GM23338 (cell line): Measurements from ENCODE around the gene BICC1. TPM values are rescaled to one million over a fixed set of nuclear protein-coding genes. Genes with fewer than 3 reads are reported as not detected.

Experiments
- ATAC-seq: fragments of 200-7000 bp; cut with Tn5 transposase; 3 replicates; pipeline ENCODE4 v1.9.1; 2020
- DNase-seq: peaks from one replicate; pipeline ENCODE4 v3.0.0-alpha.2; 2015; ENCODE audit warnings: low spot score
- H2AFZ ChIP-seq: fragments of 200-600 bp; sonication (generic); 2 replicates; pipeline ENCODE4 v1.8.0; 2016; ENCODE audit warnings: antibody characterized with exemption, mild to moderate bottlenecking, moderate library complexity
- H3F3A ChIP-seq: fragments of 200-600 bp; sonication (generic); replicated peaks from 2 replicates; pipeline ENCODE4 v1.8.0; 2017; ENCODE audit warnings: antibody characterized with exemption, mixed run types, low read depth
- H3K27ac ChIP-seq: fragments of 200-600 bp; sonication (generic); 2 replicates; pipeline ENCODE4 v1.6.1; 2016; ENCODE audit warnings: low read depth
- H3K27me3 ChIP-seq: fragments of 200-600 bp; sonication (generic); 2 replicates; pipeline ENCODE4 v1.8.0; 2016; ENCODE audit warnings: mild to moderate bottlenecking, mixed run types, moderate library complexity; ENCODE audit not compliant: insufficient read depth
- H3K36me3 ChIP-seq: fragments of 200-600 bp; sonication (generic); 2 replicates; pipeline ENCODE4 v1.8.0; 2016; ENCODE audit warnings: mild to moderate bottlenecking; ENCODE audit not compliant: insufficient read depth
- H3K4me1 ChIP-seq: fragments of 200-600 bp; sonication (generic); 2 replicates; pipeline ENCODE4 v1.8.0; 2016; ENCODE audit warnings: mild to moderate bottlenecking, moderate library complexity; ENCODE audit not compliant: insufficient read depth
- H3K4me2 ChIP-seq: fragments of 200-600 bp; sonication (generic); 2 replicates; pipeline ENCODE4 v1.7.1; 2017; ENCODE audit warnings: mixed run types
- H3K4me3 ChIP-seq: fragments of 200-600 bp; sonication (generic); 2 replicates; pipeline ENCODE4 v1.6.1; 2016; ENCODE audit warnings: mixed run types
- H3K79me2 ChIP-seq: fragments of 200-600 bp; sonication (generic); replicated peaks from 2 replicates; pipeline ENCODE4 v1.8.0; 2017; ENCODE audit warnings: mild to moderate bottlenecking; ENCODE audit not compliant: insufficient read depth
- H3K9me2 ChIP-seq: fragments of 200-600 bp; sonication (generic); 2 replicates; pipeline ENCODE4 v1.8.0; 2017; ENCODE audit not compliant: insufficient read depth
- H4K20me1 ChIP-seq: fragments of 200-600 bp; sonication (generic); replicated peaks from 2 replicates; pipeline ENCODE4 v1.8.0; 2017; ENCODE audit warnings: mild to moderate bottlenecking; ENCODE audit not compliant: insufficient read depth
- H3K27ac Mint-ChIP-seq: 2 replicates; pipeline ENCODE4 v1.8.0; 2020; ENCODE audit warnings: inconsistent platforms, mild to moderate bottlenecking, moderate library complexity, mixed read lengths
- H3K27me3 Mint-ChIP-seq: 3 replicates; pipeline ENCODE4 v1.8.0; 2022; ENCODE audit warnings: low read depth, mild to moderate bottlenecking, moderate library complexity, mixed read lengths, inconsistent platforms; ENCODE audit not compliant: insufficient read depth, poor library complexity
- H3K36me3 Mint-ChIP-seq: 3 replicates; pipeline ENCODE4 v1.8.0; 2021; ENCODE audit warnings: low read depth, mild to moderate bottlenecking, inconsistent platforms, moderate library complexity, mixed read lengths
- H3K4me1 Mint-ChIP-seq: 3 replicates; pipeline ENCODE4 v1.8.0; 2020; ENCODE audit warnings: mild to moderate bottlenecking, inconsistent platforms, mixed read lengths
- H3K4me3 Mint-ChIP-seq: 3 replicates; pipeline ENCODE4 v1.8.0; 2021; ENCODE audit warnings: moderate library complexity, mild to moderate bottlenecking, inconsistent platforms, mixed read lengths
- H3K9me3 Mint-ChIP-seq: 3 replicates; pipeline ENCODE4 v1.8.0; 2020; ENCODE audit warnings: moderate library complexity, mild to moderate bottlenecking, inconsistent platforms, mixed read lengths
- CREB1 ChIP-seq: fragments of 250-450 bp; sonication (Bioruptor Pico); IDR thresholded peaks from 2 replicates; pipeline ENCODE4 v1.5.0; 2020; ENCODE audit warnings: low read depth, mild to moderate bottlenecking, moderate library complexity
- ETS1 ChIP-seq: IDR thresholded peaks from 2 replicates; pipeline ENCODE4 v1.6.1; 2016; ENCODE audit warnings: antibody characterized with exemption
- EZH2 ChIP-seq: fragments of 200-600 bp; sonication (generic); IDR thresholded peaks from one replicate; pipeline ENCODE4 v1.8.0; 2017; ENCODE audit warnings: antibody characterized with exemption, mild to moderate bottlenecking, low read depth; ENCODE audit not compliant: unreplicated experiment
- EZH2phosphoT487 ChIP-seq: fragments of 200-600 bp; sonication (generic); IDR thresholded peaks from one replicate; pipeline ENCODE4 v1.8.1; 2018; ENCODE audit warnings: antibody characterized with exemption; ENCODE audit not compliant: unreplicated experiment
- JUNB ChIP-seq: IDR thresholded peaks from one replicate; pipeline ENCODE4 v1.6.1; 2016; ENCODE audit warnings: antibody characterized with exemption; ENCODE audit not compliant: unreplicated experiment
- NANOG ChIP-seq: IDR thresholded peaks from 2 replicates; pipeline ENCODE4 v1.6.1; 2016; ENCODE audit warnings: antibody characterized with exemption, borderline replicate concordance
- POLR2AphosphoS5 ChIP-seq: IDR thresholded peaks from 2 replicates; pipeline ENCODE4 v1.6.1; 2016; ENCODE audit warnings: antibody characterized with exemption, low read depth
- REST ChIP-seq: IDR thresholded peaks from one replicate; pipeline ENCODE4 v1.6.1; 2018; ENCODE audit warnings: antibody characterized with exemption; ENCODE audit not compliant: unreplicated experiment
- STAT1 ChIP-seq: IDR thresholded peaks from one replicate; pipeline ENCODE4 v1.6.1; 2016; ENCODE audit warnings: antibody characterized with exemption; ENCODE audit not compliant: unreplicated experiment
- ZNF114 ChIP-seq: fragments of 250-450 bp; sonication (Bioruptor Pico); IDR thresholded peaks from 2 replicates; pipeline ENCODE4 v1.5.0; 2020; ENCODE audit warnings: mild to moderate bottlenecking, moderate library complexity
- ZNF331 ChIP-seq: fragments of 250-450 bp; sonication (Bioruptor Pico); IDR thresholded peaks from 2 replicates; pipeline ENCODE4 v1.5.0; 2020; ENCODE audit warnings: low read depth, mild to moderate bottlenecking, moderate library complexity
- polyA plus RNA-seq: library from polyadenylated mRNA; unstranded; fragments of >200 nt; fragmentation: Nextera tagmentation; extraction: Ambion mirVana; gene quantifications from 2 replicates; pipeline ENCODE4 v1.2.1, GENCODE V29; 2016
- total RNA-seq: library from RNA; depleted of rRNA; stranded (reverse); fragments of >200 nt; shearing (Covaris generic); gene quantifications from 2 replicates; pipeline ENCODE4 v1.2.3, GENCODE V29; 2014
- TF ChIP-seq, protein P1 (sequence below), 2 experiments: fragments of 200-600 bp in 1 of 2; sonication (generic) in 1 of 2; conservative IDR thresholded peaks; 2 replicates each; pipeline versions ENCODE4 v1.5.1 to v1.6.1; 2016 to 2017; ENCODE audit warnings: antibody characterized with exemption in 2 of 2, low read depth in 2 of 2, mild to moderate bottlenecking in 2 of 2, moderate library complexity in 1 of 2
- TF ChIP-seq, protein P2 (sequence below): fragments of 250-450 bp; sonication (Bioruptor Pico); IDR thresholded peaks from 2 replicates; pipeline ENCODE4 v1.5.0; 2020; ENCODE audit warnings: mild to moderate bottlenecking, moderate library complexity

Gene BICC1
- total and polyA plus RNA-seq, 2 experiments from 2014 or later = 1.3 to 2.2 TPM

GRCh38 chr10:58791137-58791536, 278.5 kb downstream of the BICC1 start:
- no peaks in the 10 kb centered on the region for H3K79me2 ChIP-seq
- H3K9me3 Mint-ChIP-seq = no peaks in the 10 kb centered on the region
- no peak overlapping the region for H3K27ac Mint-ChIP-seq
- H3F3A ChIP-seq = no peaks in the 10 kb centered on the region
- no peaks in the 10 kb centered on the region for H4K20me1 ChIP-seq
- no peaks in the 10 kb centered on the region for H3K36me3 ChIP-seq
- H3K9me2 ChIP-seq = no peaks in the 10 kb centered on the region
- DNase-seq = no peak
- no peaks in the 10 kb centered on the region for H3K4me1 Mint-ChIP-seq
- H3K4me3 Mint-ChIP-seq = no peak overlapping the region
- peaks cover 3% of the 10 kb centered on the region; the same call in 1 of the 3 replicates for H3K36me3 Mint-ChIP-seq
- H3K4me3 ChIP-seq = no peak overlapping the region
- no peak overlapping the region for H2AFZ ChIP-seq
- no peak overlapping the region for H3K27ac ChIP-seq
- TF ChIP-seq ETS1 (no peak), POLR2AphosphoS5 (no peak), JUNB (no peak), CREB1 (CRISPR knock-in tag) (no peak), REST (no peak), EZH2phosphoT487 (no peak), ZNF331 (CRISPR knock-in tag) (no peak), EZH2 (no peak), ZNF114 (CRISPR knock-in tag) (no peak), STAT1 (no peak), NANOG (no peak)
- TF ChIP-seq, protein P1, sequence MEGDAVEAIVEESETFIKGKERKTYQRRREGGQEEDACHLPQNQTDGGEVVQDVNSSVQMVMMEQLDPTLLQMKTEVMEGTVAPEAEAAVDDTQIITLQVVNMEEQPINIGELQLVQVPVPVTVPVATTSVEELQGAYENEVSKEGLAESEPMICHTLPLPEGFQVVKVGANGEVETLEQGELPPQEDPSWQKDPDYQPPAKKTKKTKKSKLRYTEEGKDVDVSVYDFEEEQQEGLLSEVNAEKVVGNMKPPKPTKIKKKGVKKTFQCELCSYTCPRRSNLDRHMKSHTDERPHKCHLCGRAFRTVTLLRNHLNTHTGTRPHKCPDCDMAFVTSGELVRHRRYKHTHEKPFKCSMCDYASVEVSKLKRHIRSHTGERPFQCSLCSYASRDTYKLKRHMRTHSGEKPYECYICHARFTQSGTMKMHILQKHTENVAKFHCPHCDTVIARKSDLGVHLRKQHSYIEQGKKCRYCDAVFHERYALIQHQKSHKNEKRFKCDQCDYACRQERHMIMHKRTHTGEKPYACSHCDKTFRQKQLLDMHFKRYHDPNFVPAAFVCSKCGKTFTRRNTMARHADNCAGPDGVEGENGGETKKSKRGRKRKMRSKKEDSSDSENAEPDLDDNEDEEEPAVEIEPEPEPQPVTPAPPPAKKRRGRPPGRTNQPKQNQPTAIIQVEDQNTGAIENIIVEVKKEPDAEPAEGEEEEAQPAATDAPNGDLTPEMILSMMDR (conservative IDR thresholded peaks at IDR 0.05; ENCODE audit: low read depth in 2 of 2) = no peak
- TF ChIP-seq, protein P2, sequence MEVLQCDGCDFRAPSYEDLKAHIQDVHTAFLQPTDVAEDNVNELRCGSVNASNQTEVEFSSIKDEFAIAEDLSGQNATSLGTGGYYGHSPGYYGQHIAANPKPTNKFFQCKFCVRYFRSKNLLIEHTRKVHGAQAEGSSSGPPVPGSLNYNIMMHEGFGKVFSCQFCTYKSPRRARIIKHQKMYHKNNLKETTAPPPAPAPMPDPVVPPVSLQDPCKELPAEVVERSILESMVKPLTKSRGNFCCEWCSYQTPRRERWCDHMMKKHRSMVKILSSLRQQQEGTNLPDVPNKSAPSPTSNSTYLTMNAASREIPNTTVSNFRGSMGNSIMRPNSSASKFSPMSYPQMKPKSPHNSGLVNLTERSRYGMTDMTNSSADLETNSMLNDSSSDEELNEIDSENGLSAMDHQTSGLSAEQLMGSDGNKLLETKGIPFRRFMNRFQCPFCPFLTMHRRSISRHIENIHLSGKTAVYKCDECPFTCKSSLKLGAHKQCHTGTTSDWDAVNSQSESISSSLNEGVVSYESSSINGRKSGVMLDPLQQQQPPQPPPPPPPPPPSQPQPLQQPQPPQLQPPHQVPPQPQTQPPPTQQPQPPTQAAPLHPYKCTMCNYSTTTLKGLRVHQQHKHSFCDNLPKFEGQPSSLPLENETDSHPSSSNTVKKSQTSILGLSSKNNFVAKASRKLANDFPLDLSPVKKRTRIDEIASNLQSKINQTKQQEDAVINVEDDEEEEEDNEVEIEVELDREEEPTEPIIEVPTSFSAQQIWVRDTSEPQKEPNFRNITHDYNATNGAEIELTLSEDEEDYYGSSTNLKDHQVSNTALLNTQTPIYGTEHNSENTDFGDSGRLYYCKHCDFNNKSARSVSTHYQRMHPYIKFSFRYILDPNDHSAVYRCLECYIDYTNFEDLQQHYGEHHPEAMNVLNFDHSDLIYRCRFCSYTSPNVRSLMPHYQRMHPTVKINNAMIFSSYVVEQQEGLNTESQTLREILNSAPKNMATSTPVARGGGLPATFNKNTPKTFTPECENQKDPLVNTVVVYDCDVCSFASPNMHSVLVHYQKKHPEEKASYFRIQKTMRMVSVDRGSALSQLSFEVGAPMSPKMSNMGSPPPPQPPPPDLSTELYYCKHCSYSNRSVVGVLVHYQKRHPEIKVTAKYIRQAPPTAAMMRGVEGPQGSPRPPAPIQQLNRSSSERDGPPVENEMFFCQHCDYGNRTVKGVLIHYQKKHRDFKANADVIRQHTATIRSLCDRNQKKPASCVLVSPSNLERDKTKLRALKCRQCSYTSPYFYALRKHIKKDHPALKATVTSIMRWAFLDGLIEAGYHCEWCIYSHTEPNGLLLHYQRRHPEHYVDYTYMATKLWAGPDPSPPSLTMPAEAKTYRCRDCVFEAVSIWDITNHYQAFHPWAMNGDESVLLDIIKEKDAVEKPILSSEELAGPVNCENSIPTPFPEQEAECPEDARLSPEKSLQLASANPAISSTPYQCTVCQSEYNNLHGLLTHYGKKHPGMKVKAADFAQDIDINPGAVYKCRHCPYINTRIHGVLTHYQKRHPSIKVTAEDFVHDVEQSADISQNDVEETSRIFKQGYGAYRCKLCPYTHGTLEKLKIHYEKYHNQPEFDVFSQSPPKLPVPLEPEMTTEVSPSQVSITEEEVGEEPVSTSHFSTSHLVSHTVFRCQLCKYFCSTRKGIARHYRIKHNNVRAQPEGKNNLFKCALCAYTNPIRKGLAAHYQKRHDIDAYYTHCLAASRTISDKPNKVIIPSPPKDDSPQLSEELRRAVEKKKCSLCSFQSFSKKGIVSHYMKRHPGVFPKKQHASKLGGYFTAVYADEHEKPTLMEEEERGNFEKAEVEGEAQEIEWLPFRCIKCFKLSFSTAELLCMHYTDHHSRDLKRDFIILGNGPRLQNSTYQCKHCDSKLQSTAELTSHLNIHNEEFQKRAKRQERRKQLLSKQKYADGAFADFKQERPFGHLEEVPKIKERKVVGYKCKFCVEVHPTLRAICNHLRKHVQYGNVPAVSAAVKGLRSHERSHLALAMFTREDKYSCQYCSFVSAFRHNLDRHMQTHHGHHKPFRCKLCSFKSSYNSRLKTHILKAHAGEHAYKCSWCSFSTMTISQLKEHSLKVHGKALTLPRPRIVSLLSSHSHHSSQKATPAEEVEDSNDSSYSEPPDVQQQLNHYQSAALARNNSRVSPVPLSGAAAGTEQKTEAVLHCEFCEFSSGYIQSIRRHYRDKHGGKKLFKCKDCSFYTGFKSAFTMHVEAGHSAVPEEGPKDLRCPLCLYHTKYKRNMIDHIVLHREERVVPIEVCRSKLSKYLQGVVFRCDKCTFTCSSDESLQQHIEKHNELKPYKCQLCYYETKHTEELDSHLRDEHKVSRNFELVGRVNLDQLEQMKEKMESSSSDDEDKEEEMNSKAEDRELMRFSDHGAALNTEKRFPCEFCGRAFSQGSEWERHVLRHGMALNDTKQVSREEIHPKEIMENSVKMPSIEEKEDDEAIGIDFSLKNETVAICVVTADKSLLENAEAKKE = no peak
- no peak for ATAC-seq
- H3K27me3 Mint-ChIP-seq = no peaks in the 10 kb centered on the region
- no peaks in the 10 kb centered on the region for H3K4me1 ChIP-seq
- H3K4me2 ChIP-seq = no peak overlapping the region
- H3K27me3 ChIP-seq = no peaks in the 10 kb centered on the region
